ENCODE data around the gene USP7.
"Not testable (repeated sequence)": the region's sequence is repeated elsewhere in the genome, so short reads cannot be mapped to it uniquely, and the experiment has no call there.

The USP7 gene

GRCh38 chr16:8855972-8856371 is 107.7 kb downstream of the USP7 start:
- no peak for DNase-seq

- no peak for DNase-seq
Observed at GRCh38 chr16:8855051-8855786, 108.5 kb downstream of the USP7 start.

- DNase-seq, result peak; percentile 4
Observed at GRCh38 chr16:8854298-8854948, 109.3 kb downstream of the USP7 start.

- DNase-seq, result peak; percentile 28
Observed at GRCh38 chr16:8853611-8854010, 110.1 kb downstream of the USP7 start.

GRCh38 chr16:8853150-8853549 is 110.6 kb downstream of the USP7 start:
- DNase-seq, result no peak

GRCh38 chr16:8852534-8852933 is 111.2 kb downstream of the USP7 start:
- no peak for DNase-seq

- DNase-seq, result no peak
Observed at GRCh38 chr16:8851761-8852403, 111.8 kb downstream of the USP7 start.

GRCh38 chr16:8850279-8850885 is 113.3 kb downstream of the USP7 start:
- peak; percentile 26 for DNase-seq

GRCh38 chr16:8849411-8850011 is 114.2 kb downstream of the USP7 start:
- no peak for DNase-seq

- peak; percentile 23 for DNase-seq
Observed at GRCh38 chr16:8848939-8849391, 114.7 kb downstream of the USP7 start.

- DNase-seq, result no peak
Observed at GRCh38 chr16:8848231-8848938, 115.3 kb downstream of the USP7 start.

- no peak for DNase-seq
Observed at GRCh38 chr16:8847623-8848022, 116.1 kb downstream of the USP7 start.

GRCh38 chr16:8847145-8847544 is 116.6 kb downstream of the USP7 start:
- DNase-seq, result no peak

- DNase-seq, result no peak
Observed at GRCh38 chr16:8846401-8846932, 117.2 kb downstream of the USP7 start.

GRCh38 chr16:8845699-8846298 is 117.9 kb downstream of the USP7 start:
- no peak for DNase-seq

- DNase-seq, result not testable (repeated sequence)
Observed at GRCh38 chr16:8843296-8843695, 120.4 kb downstream of the USP7 start.

Measured in stimulated activated CD8-positive, alpha-beta memory T cell treated with anti-CD3 and anti-CD28 coated beads, Interleukin-4, amount 100 ng/mL, for 48 hours (primary cell).